ENCODE data around the gene HTR1D.

HTR1D gene

GRCh38 chr1:23184212-23184934 lies 32.9 kb downstream of the HTR1D start:
- DNase-seq (ENCODE audit: low spot score), result peak; percentile 45

GRCh38 chr1:23179862-23180261 lies 37.4 kb downstream of the HTR1D start:
- no peak for DNase-seq (ENCODE audit: low spot score)

GRCh38 chr1:23178950-23179349 lies 38.4 kb downstream of the HTR1D start:
- no peak for DNase-seq (ENCODE audit: low spot score)

GRCh38 chr1:23178414-23178813 lies 38.9 kb downstream of the HTR1D start:
- DNase-seq (ENCODE audit: low spot score), result no peak

- peak; percentile 29 for DNase-seq (ENCODE audit: low spot score)
Observed at GRCh38 chr1:23177438-23178380, 39.6 kb downstream of the HTR1D start.

GRCh38 chr1:23177031-23177430 lies 40.3 kb downstream of the HTR1D start:
- no peak for DNase-seq (ENCODE audit: low spot score)

GRCh38 chr1:23174426-23175110 lies 42.7 kb downstream of the HTR1D start:
- no peak for DNase-seq (ENCODE audit: low spot score)

GRCh38 chr1:23171181-23171755 lies 46.0 kb downstream of the HTR1D start:
- no peak for DNase-seq (ENCODE audit: low spot score)

GRCh38 chr1:23169727-23170335 lies 47.5 kb downstream of the HTR1D start:
- peak; percentile 11 for DNase-seq (ENCODE audit: low spot score)

- DNase-seq (ENCODE audit: low spot score), result no peak
Observed at GRCh38 chr1:23169195-23169575, 48.1 kb downstream of the HTR1D start.

- peak; percentile 85 for DNase-seq (ENCODE audit: low spot score)
Observed at GRCh38 chr1:23168445-23169194, 48.7 kb downstream of the HTR1D start, which contains the start of gene LUZP1. Gene LUZP1, minus strand, starts transcription at chr1:23168856.

GRCh38 chr1:23168079-23168444 lies 49.2 kb downstream of the HTR1D start:
- DNase-seq (ENCODE audit: low spot score), result peak; percentile 11

GRCh38 chr1:23167353-23168078 lies 49.8 kb downstream of the HTR1D start:
- DNase-seq (ENCODE audit: low spot score), result no peak

- no peak for DNase-seq (ENCODE audit: low spot score)
Observed at GRCh38 chr1:23166854-23167253, 50.4 kb downstream of the HTR1D start.

GRCh38 chr1:23163395-23163794 lies 53.9 kb downstream of the HTR1D start:
- DNase-seq (ENCODE audit: low spot score), result no peak

- no peak for DNase-seq (ENCODE audit: low spot score)
Observed at GRCh38 chr1:23159963-23160877, 57.1 kb downstream of the HTR1D start.

GRCh38 chr1:23156940-23157339 lies 60.4 kb downstream of the HTR1D start:
- no peak for DNase-seq (ENCODE audit: low spot score)

- no peak for DNase-seq (ENCODE audit: low spot score)
Observed at GRCh38 chr1:23152966-23153684, 64.2 kb downstream of the HTR1D start.

GRCh38 chr1:23150742-23151141 lies 66.6 kb downstream of the HTR1D start:
- DNase-seq (ENCODE audit: low spot score), result no peak
